GM21723 (cell line): ENCODE results near the gene CDK17.
A peak's percentile ranks its signal among the peaks of the same experiment; 100 is the strongest.
"Not testable (repeated sequence)": the region's sequence is repeated elsewhere in the genome, so short reads cannot be mapped to it uniquely, and the experiment has no call there.

Experiments used
- ATAC-seq: cut with Tn5 transposase; IDR thresholded peaks from one replicate; pipeline ENCODE4 v1.9.1; 2021; ENCODE audit warnings: mild to moderate bottlenecking, moderate library complexity; ENCODE audit not compliant: unreplicated experiment

CDK17 gene

DNA sequence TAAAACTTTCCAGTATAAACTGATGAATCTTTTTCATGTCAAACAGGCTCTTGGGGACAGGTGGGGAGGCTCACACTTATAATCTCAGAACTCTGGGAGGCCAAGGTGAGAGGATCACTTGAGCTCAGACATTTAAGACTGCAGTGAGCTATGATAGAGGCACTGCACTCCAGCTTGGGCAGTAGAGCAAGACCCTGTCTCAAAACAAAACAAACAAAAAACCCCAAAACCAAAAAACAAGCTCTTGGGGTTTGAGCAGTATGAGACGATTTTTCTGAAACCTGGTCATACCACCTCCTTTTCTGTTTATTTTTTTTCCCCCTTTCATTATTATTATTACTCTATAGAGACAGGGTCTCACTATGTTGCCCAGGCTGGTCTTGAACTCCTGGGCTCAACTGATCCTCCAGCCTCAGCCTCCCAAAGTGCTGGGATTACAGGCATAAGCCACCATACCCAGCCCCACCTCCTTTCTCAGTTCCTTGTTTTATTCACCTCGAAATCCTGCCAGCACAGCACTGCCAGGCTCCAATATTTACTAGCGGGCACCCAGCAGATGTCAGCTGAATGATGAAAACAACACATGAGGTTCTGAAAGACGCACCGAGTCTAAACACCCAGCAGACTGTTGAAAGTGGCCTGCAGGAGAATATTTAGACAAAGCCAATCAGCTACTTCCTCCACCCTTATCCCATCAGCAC, 19.5 kb upstream of the CDK17 start:
- peak; percentile 62 for ATAC-seq

DNA sequence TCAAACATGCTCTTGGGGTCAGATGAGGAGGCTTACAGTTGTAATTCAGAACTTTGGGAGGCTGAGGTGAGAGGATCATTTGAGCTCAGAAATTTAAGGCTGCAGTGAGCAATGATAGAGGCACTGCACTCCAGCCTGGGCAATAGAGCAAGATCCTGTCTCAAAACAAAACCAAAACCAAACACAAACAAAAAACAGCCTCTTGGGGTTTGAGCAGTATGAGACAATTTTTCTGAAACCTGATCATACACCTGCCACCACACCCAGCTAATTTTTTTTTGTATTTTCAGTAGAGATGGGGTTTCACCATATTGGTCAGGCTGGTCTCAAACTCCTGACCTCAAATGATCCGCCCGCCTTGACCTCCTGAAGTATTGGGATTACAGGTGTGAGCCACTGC, 17.4 kb upstream of the CDK17 start:
- ATAC-seq: peak; percentile 67

- ATAC-seq: no peak
Measured at GRCh38 chr12:96416033-96416799, 16.0 kb upstream of the CDK17 start.

- ATAC-seq: no peak
Measured at GRCh38 chr12:96414637-96415036, 14.4 kb upstream of the CDK17 start.

GRCh38 chr12:96412431-96412830, 12.2 kb upstream of the CDK17 start:
- no peak for ATAC-seq

DNA sequence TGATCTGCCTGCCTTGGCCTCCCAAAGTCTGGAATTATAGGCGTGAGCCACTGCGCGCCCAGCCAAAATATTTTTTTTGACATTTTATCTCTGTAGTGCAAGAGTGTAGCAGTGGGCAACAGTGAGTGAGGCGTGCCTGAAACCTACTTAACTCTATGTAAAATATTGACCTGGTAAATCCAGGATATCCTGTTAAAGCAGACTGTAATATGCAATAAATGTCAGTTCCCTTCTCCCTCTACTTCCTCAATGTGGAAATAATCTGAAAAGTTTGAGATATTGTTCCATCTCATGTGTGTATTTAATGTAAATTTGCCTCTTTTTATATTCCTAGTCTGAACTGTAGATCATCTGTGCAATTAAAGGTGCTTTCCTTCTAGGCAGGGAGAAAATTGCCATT, 9.5 kb upstream of the CDK17 start:
- no peak for ATAC-seq

GRCh38 chr12:96408993-96409392, 8.8 kb upstream of the CDK17 start:
- ATAC-seq: no peak

- ATAC-seq: peak; percentile 89
Measured at GRCh38 chr12:96407429-96408097, 7.3 kb upstream of the CDK17 start.

GRCh38 chr12:96404696-96405095, 4.5 kb upstream of the CDK17 start:
- no peak for ATAC-seq

DNA sequence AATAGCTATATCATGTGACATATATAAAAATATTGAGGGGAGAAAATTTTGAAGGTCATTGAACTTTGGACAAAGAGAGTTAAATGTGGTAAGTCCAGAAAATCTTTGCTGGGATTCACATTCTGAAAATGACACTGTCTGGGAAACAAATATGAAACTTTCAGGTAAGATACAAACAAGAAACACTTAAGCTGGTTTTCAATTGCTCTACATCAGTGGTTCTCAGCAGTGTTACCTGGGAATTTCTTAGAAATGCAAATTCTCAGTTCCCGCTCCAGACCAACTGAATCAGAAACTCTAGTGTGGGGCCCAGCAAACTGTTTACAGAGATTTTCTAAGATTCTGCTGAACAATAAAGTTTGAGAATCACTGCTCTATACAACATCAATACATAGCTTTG, 3.6 kb upstream of the CDK17 start:
- ATAC-seq: peak; percentile 11

DNA sequence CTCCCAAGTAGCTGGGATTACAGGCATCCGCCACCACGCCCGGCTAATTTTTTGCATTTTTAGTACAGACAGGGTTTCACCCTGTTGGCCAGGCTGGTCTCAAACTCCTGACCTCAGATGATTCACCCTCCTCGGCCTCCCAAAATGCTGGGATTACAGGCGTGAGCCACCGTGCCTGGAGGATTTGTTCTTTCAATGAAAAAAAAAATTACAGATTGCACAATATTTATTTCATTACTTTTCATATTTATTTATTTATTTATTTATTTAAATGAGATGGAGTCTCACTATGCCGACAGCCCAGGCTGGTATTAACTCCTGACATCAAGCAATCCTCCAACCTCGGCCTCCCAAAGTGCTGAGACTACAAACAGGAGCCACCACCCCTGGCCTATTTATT, 2.3 kb upstream of the CDK17 start:
- not testable (repeated sequence) for ATAC-seq

GRCh38 chr12:96402061-96402460, 1.8 kb upstream of the CDK17 start:
- no peak for ATAC-seq

GRCh38 chr12:96401076-96401871, 1.0 kb upstream of the CDK17 start:
- ATAC-seq: peak; percentile 29

GRCh38 chr12:96400631-96401075, 414 bp upstream of the CDK17 start:
- ATAC-seq: peak; percentile 7

- peak; percentile 38 for ATAC-seq
Measured at GRCh38 chr12:96399120-96399918, 920 bp downstream of the CDK17 start.

- no peak for ATAC-seq
Measured at GRCh38 chr12:96398424-96399119, 1.7 kb downstream of the CDK17 start.

GRCh38 chr12:96397756-96398423, 2.3 kb downstream of the CDK17 start:
- no peak for ATAC-seq

- no peak for ATAC-seq
Measured at GRCh38 chr12:96396914-96397313, 3.3 kb downstream of the CDK17 start.

DNA sequence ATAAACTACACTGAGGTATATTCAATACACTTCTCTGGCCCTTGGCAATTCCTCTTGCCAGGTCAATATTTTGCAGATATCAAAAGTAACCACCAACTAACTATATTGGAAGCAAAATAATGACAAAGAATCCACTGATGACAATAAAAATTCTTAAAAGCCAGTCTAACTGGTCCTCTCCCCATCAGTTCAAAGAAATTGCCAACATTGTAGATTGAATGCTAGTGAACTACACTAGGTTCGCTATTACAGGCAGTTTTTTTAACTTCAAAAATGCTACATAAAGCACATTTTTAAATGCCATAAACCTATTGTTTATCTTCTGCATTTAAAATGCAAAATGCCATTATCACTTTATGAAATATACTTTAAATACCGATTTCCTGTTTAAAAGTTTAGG, 4.0 kb downstream of the CDK17 start:
- ATAC-seq: no peak
